K562 (cell line): Measurements from ENCODE around the gene DLX2. TPM values are rescaled to one million over a fixed set of nuclear protein-coding genes. Genes with fewer than 3 reads are reported as not detected.

Experiments used
- ARNT ChIP-seq, 2 experiments: fragments of 450-650 bp; IDR thresholded peaks; 2 replicates each; pipeline ENCODE4 v1.6.1; 2016; ENCODE audit warnings: mild to moderate bottlenecking in 1 of 2
- BRD9 ChIP-seq: fragments of 450-650 bp; IDR thresholded peaks from 2 replicates; pipeline ENCODE4 v1.6.1; 2018; ENCODE audit warnings: low read depth; ENCODE audit not compliant: partially characterized antibody
- C11orf30 ChIP-seq: fragments of 450-650 bp; IDR thresholded peaks from 2 replicates; pipeline ENCODE4 v1.6.1; 2016; ENCODE audit warnings: low read depth, mild to moderate bottlenecking
- ELF1 ChIP-seq: fragments of 200-800 bp; sonication (Bioruptor generic); IDR thresholded peaks from 2 replicates; pipeline ENCODE4 v1.6.1; 2016; ENCODE audit warnings: missing genetic modification characterization, missing compliant biosample characterization
- FOSL1 ChIP-seq: fragments of 200-800 bp; sonication (Bioruptor generic); conservative IDR thresholded peaks from 2 replicates; pipeline ENCODE4 v1.6.1; 2016; ENCODE audit warnings: missing genetic modification characterization, missing compliant biosample characterization
- FOXP1 ChIP-seq: sonication (generic); formaldehyde crosslinking; IDR thresholded peaks from 2 replicates; pipeline ENCODE4 v1.8.0; 2022; ENCODE audit warnings: mild to moderate bottlenecking, missing genetic modification reagents
- HNRNPL ChIP-seq: fragments of 200-400 bp; formaldehyde crosslinking; IDR thresholded peaks from 2 replicates; pipeline ENCODE4 v1.6.1; 2017; ENCODE audit warnings: low read depth, mild to moderate bottlenecking, low read length
- MED1 ChIP-seq: sonication (generic); formaldehyde crosslinking; IDR thresholded peaks from 2 replicates; pipeline ENCODE4 v1.8.1; 2023; ENCODE audit warnings: missing genetic modification reagents, borderline replicate concordance
- NFIC ChIP-seq: fragments of 450-650 bp; IDR thresholded peaks from 2 replicates; pipeline ENCODE4 v1.6.1; 2017; ENCODE audit warnings: mild to moderate bottlenecking, inconsistent platforms
- PYGO2 ChIP-seq: fragments of 450-650 bp; IDR thresholded peaks from 2 replicates; pipeline ENCODE4 v1.6.1; 2016; ENCODE audit warnings: mild to moderate bottlenecking, missing genetic modification characterization, moderate library complexity, missing compliant biosample characterization
- RBFOX2 ChIP-seq: fragments of 200-400 bp; formaldehyde crosslinking; IDR thresholded peaks from 2 replicates; pipeline ENCODE4 v1.6.1; 2017; ENCODE audit warnings: low read depth, mild to moderate bottlenecking, low read length, moderate library complexity
- RBM25 ChIP-seq: fragments of 200-400 bp; formaldehyde crosslinking; IDR thresholded peaks from 2 replicates; pipeline ENCODE4 v1.6.1; 2018; ENCODE audit warnings: low read length, low read depth, moderate library complexity; ENCODE audit not compliant: severe bottlenecking
- SMARCB1 ChIP-seq: IDR thresholded peaks from 2 replicates; pipeline ENCODE4 v1.6.1; 2011; ENCODE audit warnings: improper control_type of control experiment, low read depth; ENCODE audit not compliant: insufficient read length
- TRIM24 ChIP-seq, 2 experiments: fragments of 450-650 bp; IDR thresholded peaks; 2 replicates each; pipeline ENCODE4 v1.6.1; 2016
- ZNF12 ChIP-seq: sonication (generic); formaldehyde crosslinking; IDR thresholded peaks from 2 replicates; pipeline ENCODE4 v1.4.0; 2020; ENCODE audit warnings: mild to moderate bottlenecking, missing genetic modification reagents
- ZNF407 ChIP-seq: fragments of 450-650 bp; IDR thresholded peaks from 2 replicates; pipeline ENCODE4 v1.6.1; 2016; ENCODE audit warnings: low read depth
- polyA plus RNA-seq, 8 experiments: library from polyadenylated mRNA; depleted of rRNA in 4 of 8; stranded (reverse) in 5 of 8; unstranded in 3 of 8; fragments of >200 nt; fragmentation: Nextera tagmentation in 2 of 8; fragmentation: Illumina TruSeq in 1 of 8; extraction: Ambion mirVana in 2 of 8; extraction: Trizol in 1 of 8; gene quantifications; 2 replicates each; pipeline versions ENCODE4 v1.2.1 to v1.2.3, GENCODE V29; 2011 to 2014; ENCODE audit warnings: inconsistent platforms in 1 of 8, missing spikeins in 1 of 8
- total RNA-seq, 7 experiments: library from RNA; depleted of rRNA in 6 of 7; stranded (reverse); fragments of >200 nt in 6 of 7; fragmentation: Illumina TruSeq in 2 of 7; extraction: Trizol in 2 of 7; gene quantifications; 2 replicates each; pipeline versions ENCODE4 v1.2.1 to v1.2.3, GENCODE V29; 2011 to 2021; ENCODE audit warnings: low replicate concordance in 1 of 7
- TF ChIP-seq, protein P1 (sequence below), 2 experiments: fragments of 450-650 bp in 1 of 2; sonication (generic) in 1 of 2; formaldehyde crosslinking in 1 of 2; IDR thresholded peaks in 1 of 2; conservative IDR thresholded peaks in 1 of 2; 2 replicates each; pipeline versions ENCODE4 v1.6.1 to v1.8.1; 2016 to 2023; ENCODE audit warnings: mild to moderate bottlenecking in 2 of 2, moderate library complexity in 2 of 2, inconsistent platforms in 1 of 2, missing genetic modification reagents in 1 of 2
- TF ChIP-seq, protein P2 (sequence below): sonication (generic); formaldehyde crosslinking; IDR thresholded peaks from 2 replicates; pipeline ENCODE4 v1.9.0; 2022; ENCODE audit warnings: mild to moderate bottlenecking, missing genetic modification reagents

DLX2 gene
- total and polyA plus RNA-seq, 9 of the 15 experiments (the other 6 are each of a cell fraction or from before 2014, with no cell fraction given), result 0.14 to 4.3 (median 0.86) TPM

DNA sequence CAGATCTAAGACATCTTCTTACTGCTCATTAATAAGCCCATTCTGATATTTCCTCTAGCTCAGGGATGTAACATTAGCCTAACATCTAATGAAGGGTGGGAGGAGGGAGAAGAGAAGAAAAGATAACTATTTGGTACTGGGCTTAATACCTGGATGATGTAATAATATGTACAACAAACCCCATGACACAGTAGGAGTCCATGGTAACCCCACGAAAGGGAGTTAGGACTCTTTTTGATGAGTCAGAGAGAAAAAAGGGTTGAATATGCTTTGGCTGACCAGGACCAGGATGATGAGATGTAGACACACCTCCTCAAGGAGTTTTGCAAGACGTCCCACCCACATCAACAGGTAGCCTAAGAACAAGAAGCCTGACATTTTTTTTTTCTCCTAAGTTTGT is 34.4 kb upstream of the DLX2 start (continued):
- TF ChIP-seq RBM25, result no peak
- TF ChIP-seq TRIM24 (IDR thresholded peaks at IDR 0.05), result 0 out of 4 replicates have a peak, but pooled peaks of 1 of the 2 experiments have one; percentile 14
- no peak for TF ChIP-seq RBFOX2
- no peak for TF ChIP-seq SMARCB1
- no peak for TF ChIP-seq PYGO2 (tag)
- TF ChIP-seq FOSL1 (tag), result 0 out of 2 replicates have a peak, but pooled peaks have one; percentile 31
- no peak for TF ChIP-seq HNRNPL
- no peak for TF ChIP-seq ELF1 (tag)
- TF ChIP-seq FOXP1 (CRISPR knock-in tag), result no peak
- TF ChIP-seq C11orf30, result peak; percentile 54
- TF ChIP-seq ZNF407, result no peak
- TF ChIP-seq NFIC, result no peak
- TF ChIP-seq, protein P1, sequence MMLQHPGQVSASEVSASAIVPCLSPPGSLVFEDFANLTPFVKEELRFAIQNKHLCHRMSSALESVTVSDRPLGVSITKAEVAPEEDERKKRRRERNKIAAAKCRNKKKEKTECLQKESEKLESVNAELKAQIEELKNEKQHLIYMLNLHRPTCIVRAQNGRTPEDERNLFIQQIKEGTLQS (IDR thresholded peaks at IDR 0.05), result peak; percentile 73
- TF ChIP-seq, protein P1 (CRISPR knock-in tag; conservative IDR thresholded peaks at IDR 0.05), result no peak
- TF ChIP-seq, protein P2, sequence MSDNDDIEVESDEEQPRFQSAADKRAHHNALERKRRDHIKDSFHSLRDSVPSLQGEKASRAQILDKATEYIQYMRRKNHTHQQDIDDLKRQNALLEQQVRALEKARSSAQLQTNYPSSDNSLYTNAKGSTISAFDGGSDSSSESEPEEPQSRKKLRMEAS (CRISPR knock-in tag), result no peak
- TF ChIP-seq BRD9, result no peak
- no peak for TF ChIP-seq ARNT (IDR thresholded peaks at IDR 0.05)
- TF ChIP-seq ZNF12, result no peak
- no peak for TF ChIP-seq MED1 (CRISPR knock-in tag)
- TF ChIP-seq, all 486 proteins: peak for 10
